GM12801 (cell line): Measurements from ENCODE around the gene ISY1.

Source experiments
- CTCF ChIP-seq: IDR thresholded peaks from one replicate; pipeline ENCODE4 v1.5.1; 2011; ENCODE audit warnings: control low read depth; ENCODE audit not compliant: insufficient read length; ENCODE audit errors: extremely low read depth

The ISY1 gene

GRCh38 chr3:129161860-129162271, 1.0 kb upstream of the ISY1 start:
- no peak for TF ChIP-seq CTCF

- TF ChIP-seq CTCF = no peak
Observed at GRCh38 chr3:129144786-129145185, 16.1 kb downstream of the ISY1 start.

- no peak for TF ChIP-seq CTCF
Observed at GRCh38 chr3:129139911-129140310, 21.0 kb downstream of the ISY1 start.

GRCh38 chr3:129132097-129132866, 28.6 kb downstream of the ISY1 start:
- no peak for TF ChIP-seq CTCF

GRCh38 chr3:129131465-129132088, 29.3 kb downstream of the ISY1 start:
- TF ChIP-seq CTCF = no peak

GRCh38 chr3:129130291-129130813, 30.5 kb downstream of the ISY1 start:
- no peak for TF ChIP-seq CTCF

GRCh38 chr3:129128357-129129155, 32.3 kb downstream of the ISY1 start:
- no peak for TF ChIP-seq CTCF
